Keratinocyte (primary cell): ENCODE measurements around the gene CRKL. TPM values are rescaled to one million over a fixed set of nuclear protein-coding genes. Genes with fewer than 3 reads are reported as not detected.

Experiments used
- DNase-seq: peaks from one replicate; pipeline ENCODE4 v3.0.0-alpha.2; 2011; ENCODE audit warnings: low read depth, missing footprints, low spot score
- FAIRE-seq: peaks from 2 replicates; lab custom pipeline; 2011; peaks lifted over from hg19 to GRCh38; lab: Jason Lieb, UNC
- H2AFZ ChIP-seq: 2 replicates; pipeline ENCODE4 v1.6.0; 2012; ENCODE audit warnings: low read length, control low read depth, inconsistent platforms; ENCODE audit not compliant: control insufficient read depth
- H3K27ac ChIP-seq: 2 replicates; pipeline ENCODE4 v1.5.1; 2011; ENCODE audit warnings: low read length; ENCODE audit not compliant: control insufficient read depth, insufficient read depth
- H3K27me3 ChIP-seq: 3 replicates; pipeline ENCODE4 v1.6.0; 2011; ENCODE audit warnings: low read length; ENCODE audit not compliant: control insufficient read depth, insufficient read depth; ENCODE audit errors: extremely low read depth
- H3K36me3 ChIP-seq, 2 experiments: 2 replicates in 1 of 2; 3 replicates in 1 of 2; pipeline ENCODE4 v1.5.1; 2011; ENCODE audit warnings: low read length in 2 of 2, mild to moderate bottlenecking in 1 of 2; ENCODE audit not compliant: control insufficient read depth in 2 of 2, insufficient read depth in 2 of 2; ENCODE audit errors: extremely low read depth in 1 of 2
- H3K4me1 ChIP-seq: 3 replicates; pipeline ENCODE4 v1.5.1; 2011; ENCODE audit warnings: low read length; ENCODE audit not compliant: control insufficient read depth, insufficient read depth; ENCODE audit errors: extremely low read depth
- H3K4me2 ChIP-seq: 3 replicates; pipeline ENCODE4 v1.6.0; 2011; ENCODE audit warnings: low read depth, low read length; ENCODE audit not compliant: control insufficient read depth, insufficient read depth; ENCODE audit errors: extremely low read depth
- H3K4me3 ChIP-seq, 3 experiments: fragments of 200-600 bp in 1 of 3; sonication (generic) in 1 of 3; 2 replicates in 2 of 3; 3 replicates in 1 of 3; pipeline ENCODE4 v1.5.1; 2011 to 2016; ENCODE audit warnings: low read length in 3 of 3, mild to moderate bottlenecking in 3 of 3, control low read depth in 2 of 3, inconsistent platforms in 1 of 3, low read depth in 1 of 3, mixed read lengths in 1 of 3, mixed run types in 1 of 3, moderate library complexity in 1 of 3; ENCODE audit not compliant: control insufficient read depth in 2 of 3, insufficient read depth in 2 of 3; ENCODE audit errors: extremely low read depth in 1 of 3
- H3K79me2 ChIP-seq: 2 replicates; pipeline ENCODE4 v1.6.0; 2012; ENCODE audit warnings: low read length; ENCODE audit not compliant: control insufficient read depth, insufficient read depth
- H3K9ac ChIP-seq: 3 replicates; pipeline ENCODE4 v1.6.0; 2011; ENCODE audit warnings: low read length; ENCODE audit not compliant: control insufficient read depth, insufficient read depth; ENCODE audit errors: extremely low read depth
- H3K9me1 ChIP-seq: 3 replicates; pipeline ENCODE4 v1.6.0; 2011; ENCODE audit warnings: low read length; ENCODE audit not compliant: control insufficient read depth, insufficient read depth; ENCODE audit errors: extremely low read depth
- H3K9me3 ChIP-seq: 2 replicates; pipeline ENCODE4 v1.5.1; 2012; ENCODE audit warnings: low read depth, low read length; ENCODE audit not compliant: control insufficient read depth
- H4K20me1 ChIP-seq: 3 replicates; pipeline ENCODE4 v1.6.0; 2011; ENCODE audit warnings: low read length; ENCODE audit not compliant: control insufficient read depth, insufficient read depth; ENCODE audit errors: extremely low read depth
- EZH2 ChIP-seq: IDR thresholded peaks from one replicate; pipeline ENCODE4 v1.6.1; 2012; ENCODE audit warnings: inconsistent platforms, mild to moderate bottlenecking, low read length, moderate library complexity
- dilution Hi-C: fragments of 300-500 bp; cut with MboI; formaldehyde crosslinking; loops from one replicate; pipeline ENCODE4 v1.7.0; 2020; ENCODE audit warnings: low sequenced_read_pairs; ENCODE audit not compliant: extremely low pct_ligation_motif_present
- polyA plus RNA-seq, 5 experiments: library from polyadenylated mRNA; depleted of rRNA in 3 of 5; stranded (reverse) in 3 of 5; stranded (forward) in 1 of 5; unstranded in 1 of 5; fragments of >200 nt; gene quantifications; 1 replicate in 1 of 5; 2 replicates in 3 of 5; 3 replicates in 1 of 5; pipeline versions ENCODE4 v1.2.1 to v1.2.3, GENCODE V29; 2011 to 2012; ENCODE audit warnings: missing spikeins in 2 of 5, low read depth in 1 of 5, low replicate concordance in 1 of 5
- TF ChIP-seq, protein P1 (sequence below), 3 experiments: IDR thresholded peaks in 1 of 3; conservative IDR thresholded peaks in 1 of 3; optimal IDR thresholded peaks in 1 of 3; 2 replicates in 2 of 3; 3 replicates in 1 of 3; pipeline versions ENCODE3 to v1.5.1; 2011; ENCODE audit warnings: low read length in 3 of 3, mild to moderate bottlenecking in 3 of 3, moderate library complexity in 2 of 3, control low read depth in 1 of 3, inconsistent platforms in 1 of 3; ENCODE audit not compliant: insufficient read depth in 2 of 3; ENCODE audit errors: extremely low read depth in 1 of 3

CRKL gene
- polyA plus RNA-seq, 1 donor (not counting 4 experiments of a cell fraction or from before 2014, with no cell fraction given), result 32.1 TPM

DNA sequence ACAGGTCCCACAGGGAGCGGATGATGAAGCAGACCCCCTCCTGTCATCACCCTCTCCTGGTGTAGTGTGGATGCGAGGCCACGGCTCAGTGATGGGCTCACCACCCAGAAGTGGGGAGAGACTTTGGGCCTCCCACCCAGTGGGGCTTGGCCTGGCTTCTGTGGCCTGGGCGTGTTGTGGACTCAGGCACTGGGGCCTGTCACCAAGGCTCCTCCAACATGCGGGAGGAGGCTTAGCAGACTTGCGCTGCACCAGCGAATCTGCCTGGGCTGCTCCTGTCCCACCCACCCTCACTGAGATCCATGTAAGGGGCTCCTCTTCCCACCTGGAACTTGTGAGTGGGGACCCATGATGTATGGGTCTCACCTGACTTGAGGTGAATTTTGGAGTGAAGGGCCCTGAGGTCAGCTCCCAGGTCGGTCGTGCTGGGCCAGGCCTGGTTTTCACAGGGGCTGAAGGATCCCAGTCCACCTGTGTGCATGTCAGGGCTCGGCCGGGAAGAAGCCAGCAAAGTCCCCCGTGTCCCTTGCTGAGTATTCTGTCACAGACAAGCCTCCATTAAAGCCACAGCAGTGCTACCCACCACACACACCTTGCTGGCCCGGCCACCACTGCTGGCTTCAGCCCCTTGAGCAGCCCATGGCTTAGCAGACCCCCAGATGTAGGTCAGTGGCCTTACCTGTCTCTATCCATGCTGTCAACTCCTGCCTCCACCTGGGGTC is 80.5 kb downstream of the CRKL start:
- no peak for TF ChIP-seq EZH2
- TF ChIP-seq, protein P1, sequence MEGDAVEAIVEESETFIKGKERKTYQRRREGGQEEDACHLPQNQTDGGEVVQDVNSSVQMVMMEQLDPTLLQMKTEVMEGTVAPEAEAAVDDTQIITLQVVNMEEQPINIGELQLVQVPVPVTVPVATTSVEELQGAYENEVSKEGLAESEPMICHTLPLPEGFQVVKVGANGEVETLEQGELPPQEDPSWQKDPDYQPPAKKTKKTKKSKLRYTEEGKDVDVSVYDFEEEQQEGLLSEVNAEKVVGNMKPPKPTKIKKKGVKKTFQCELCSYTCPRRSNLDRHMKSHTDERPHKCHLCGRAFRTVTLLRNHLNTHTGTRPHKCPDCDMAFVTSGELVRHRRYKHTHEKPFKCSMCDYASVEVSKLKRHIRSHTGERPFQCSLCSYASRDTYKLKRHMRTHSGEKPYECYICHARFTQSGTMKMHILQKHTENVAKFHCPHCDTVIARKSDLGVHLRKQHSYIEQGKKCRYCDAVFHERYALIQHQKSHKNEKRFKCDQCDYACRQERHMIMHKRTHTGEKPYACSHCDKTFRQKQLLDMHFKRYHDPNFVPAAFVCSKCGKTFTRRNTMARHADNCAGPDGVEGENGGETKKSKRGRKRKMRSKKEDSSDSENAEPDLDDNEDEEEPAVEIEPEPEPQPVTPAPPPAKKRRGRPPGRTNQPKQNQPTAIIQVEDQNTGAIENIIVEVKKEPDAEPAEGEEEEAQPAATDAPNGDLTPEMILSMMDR (optimal IDR thresholded peaks at IDR 0.05 in 1 of 3, IDR thresholded peaks at IDR 0.05 in 1 of 3, conservative IDR thresholded peaks at IDR 0.05 in 1 of 3; ENCODE audit: extremely low read depth in 1 of 3, insufficient read depth in 2 of 3, low read length in 3 of 3), result no peak
- Histone ChIP-seq H3K27ac (no peak overlapping the region), H3K4me2 (no peak overlapping the region), H3K9me3 (no peaks in the 10 kb centered on the region), H3K36me3 (peaks cover 17 to 37% of the 10 kb centered on the region in 2 experiments), H3K9me1 (no peaks in the 10 kb centered on the region), H4K20me1 (no peaks in the 10 kb centered on the region), H3K9ac (no peak overlapping the region), H2AFZ (no peak overlapping the region), H3K4me3 (no peak overlapping the region), H3K79me2 (peaks cover 18% of the 10 kb centered on the region), H3K4me1 (peaks cover 12% of the 10 kb centered on the region), H3K27me3 (no peaks in the 10 kb centered on the region)
- no peak for FAIRE-seq
- dilution Hi-C loops, result no loop called here
- DNase-seq, result no peak

DNA sequence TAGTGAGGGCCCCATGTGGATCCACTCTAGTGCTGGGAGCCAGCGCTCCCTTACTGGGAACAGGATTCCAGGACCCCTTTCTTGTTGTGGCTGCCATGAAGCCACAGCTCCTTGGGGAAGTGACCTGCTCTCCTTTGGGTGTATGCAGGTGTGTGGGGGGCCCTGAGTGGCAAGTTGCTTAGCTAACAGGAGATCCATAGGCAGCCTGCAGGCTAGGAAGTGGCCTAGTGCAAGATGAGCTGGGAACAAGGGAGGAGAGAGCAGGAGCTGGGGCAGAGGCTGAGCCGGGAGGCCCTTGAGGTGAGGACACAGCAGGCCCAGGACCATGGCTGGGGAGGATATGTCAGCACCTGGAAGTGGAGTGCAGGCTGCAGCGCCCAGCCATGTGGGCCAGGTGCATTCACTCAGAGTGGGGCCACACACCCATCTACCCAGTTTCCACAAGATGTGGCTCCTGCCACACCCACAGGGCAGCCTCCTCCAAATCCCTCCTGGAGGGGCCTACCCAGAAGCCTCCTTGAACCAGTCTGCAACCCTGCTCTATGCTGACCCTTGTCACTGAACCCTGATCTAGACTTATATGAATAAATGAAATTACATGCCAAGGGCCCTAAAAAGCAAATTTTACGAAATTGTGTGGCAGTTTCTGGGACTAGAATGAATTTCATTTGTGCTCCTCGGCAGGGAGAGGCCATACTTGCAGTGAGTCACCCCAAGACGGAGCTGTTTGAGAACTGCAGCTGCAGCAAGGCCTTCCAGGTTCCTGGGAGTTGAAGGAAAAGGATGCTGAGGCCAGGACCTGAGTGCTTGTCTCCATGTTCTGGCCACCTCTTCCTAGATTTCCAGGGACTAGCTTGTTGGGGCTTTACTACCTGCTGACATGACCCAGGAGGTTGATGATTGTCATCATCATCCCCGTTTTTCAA is 81.5 kb downstream of the CRKL start:
- H3K4me2 ChIP-seq, result no peak overlapping the region
- no peaks in the 10 kb centered on the region for H3K9me1 ChIP-seq
- H4K20me1 ChIP-seq, result no peaks in the 10 kb centered on the region
- no peaks in the 10 kb centered on the region for H3K27me3 ChIP-seq
- TF ChIP-seq, protein P1 (optimal IDR thresholded peaks at IDR 0.05 in 1 of 3, IDR thresholded peaks at IDR 0.05 in 1 of 3, conservative IDR thresholded peaks at IDR 0.05 in 1 of 3; ENCODE audit: extremely low read depth in 1 of 3, insufficient read depth in 2 of 3, low read length in 3 of 3), result no peak
- TF ChIP-seq EZH2, result no peak
- peaks cover 26% of the 10 kb centered on the region for H3K79me2 ChIP-seq
- no peak overlapping the region for H3K4me3 ChIP-seq
- peaks cover 20% of the 10 kb centered on the region for H3K4me1 ChIP-seq
- H3K27ac ChIP-seq, result no peak overlapping the region
- FAIRE-seq, result no peak
- dilution Hi-C loops, result no loop called here
- no peak overlapping the region for H2AFZ ChIP-seq
- H3K9me3 ChIP-seq, result no peaks in the 10 kb centered on the region
- DNase-seq, result no peak
- no peak overlapping the region for H3K9ac ChIP-seq
- peaks cover 17 to 31% of the 10 kb centered on the region in 2 experiments for H3K36me3 ChIP-seq
